Epithelial cell of proximal tubule (primary cell): ENCODE measurements around the gene CAPSL. TPM values are rescaled to one million over a fixed set of nuclear protein-coding genes. Genes with fewer than 3 reads are reported as not detected.

Source experiments
- DNase-seq: peaks from one replicate; pipeline ENCODE4 v3.0.0-alpha.2; 2011; ENCODE audit warnings: low read depth
- H3K4me3 ChIP-seq: 2 replicates; pipeline ENCODE4 v1.5.1; 2011; ENCODE audit warnings: low read depth, mild to moderate bottlenecking, low read length
- CTCF ChIP-seq: conservative IDR thresholded peaks from 2 replicates; pipeline ENCODE4 v1.5.1; 2012; ENCODE audit warnings: low read depth, mild to moderate bottlenecking, low read length
- total RNA-seq: library from RNA; depleted of rRNA; stranded (reverse); fragments of >200 nt; gene quantifications from 2 replicates; pipeline ENCODE4 v1.2.3, GENCODE V29; 2015

Gene CAPSL
- total RNA-seq, 1 donor from 2014 or later = not detected

DNA sequence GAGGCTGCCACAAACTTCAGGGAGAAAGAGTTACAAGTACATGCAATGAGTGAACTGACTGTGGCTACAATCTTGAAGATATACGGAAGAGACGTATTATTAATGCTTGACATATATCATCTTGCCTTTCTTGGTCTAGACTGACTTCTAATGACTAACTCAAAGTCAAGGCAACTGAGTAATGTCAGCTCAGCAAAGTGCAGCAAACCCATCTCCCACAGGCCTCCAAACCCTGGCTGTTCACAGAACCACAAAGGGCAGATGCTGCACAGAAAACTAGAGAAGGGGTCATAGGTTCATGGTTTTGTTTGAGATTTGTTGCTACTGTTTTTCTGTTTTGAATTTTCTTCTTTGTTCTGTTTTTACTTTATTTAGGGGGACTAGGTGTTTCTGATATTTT is 60.8 kb downstream of the CAPSL start:
- no peak overlapping the region for H3K4me3 ChIP-seq
- TF ChIP-seq CTCF = no peak
- DNase-seq = no peak

DNA sequence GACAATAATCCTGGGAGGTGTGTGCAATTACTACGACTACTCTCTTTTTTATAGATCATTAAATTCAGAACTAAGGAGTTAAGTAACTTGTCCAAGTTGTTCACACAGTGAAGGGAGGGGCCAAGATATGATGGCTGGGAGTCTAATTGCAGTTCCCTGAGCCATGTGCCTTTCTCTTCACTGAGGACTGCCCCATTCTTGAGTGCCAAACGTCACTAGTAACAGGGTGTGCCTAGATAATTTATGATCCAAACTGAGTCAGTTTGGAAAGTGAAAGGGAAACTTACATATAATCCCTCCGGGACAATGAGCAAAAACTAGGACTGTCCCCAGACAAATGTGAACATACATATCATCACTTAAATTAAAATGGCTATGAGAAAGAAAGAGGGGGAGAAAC is 61.5 kb downstream of the CAPSL start:
- H3K4me3 ChIP-seq = no peak overlapping the region
- TF ChIP-seq CTCF = no peak
- no peak for DNase-seq

DNA sequence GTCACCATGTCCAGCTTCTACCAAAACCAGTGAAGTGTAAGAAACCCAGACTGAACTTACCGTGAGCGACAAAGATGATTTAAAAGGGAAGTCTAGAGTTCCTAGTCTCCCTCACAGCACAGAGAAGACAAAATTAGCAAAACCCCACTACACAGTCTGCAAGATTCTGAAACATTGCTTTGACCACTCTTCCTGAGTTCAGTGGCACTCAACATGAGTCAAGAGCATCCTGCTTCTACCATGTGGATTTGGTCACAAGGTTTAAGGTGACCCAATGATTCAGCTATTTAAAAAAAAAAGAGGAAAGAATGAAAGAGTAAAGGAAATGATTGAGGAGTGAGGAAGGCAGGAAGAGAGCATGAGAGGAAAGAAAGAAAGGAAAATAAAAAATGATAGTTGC is 62.0 kb downstream of the CAPSL start:
- TF ChIP-seq CTCF = no peak
- no peak overlapping the region for H3K4me3 ChIP-seq
- no peak for DNase-seq

DNA sequence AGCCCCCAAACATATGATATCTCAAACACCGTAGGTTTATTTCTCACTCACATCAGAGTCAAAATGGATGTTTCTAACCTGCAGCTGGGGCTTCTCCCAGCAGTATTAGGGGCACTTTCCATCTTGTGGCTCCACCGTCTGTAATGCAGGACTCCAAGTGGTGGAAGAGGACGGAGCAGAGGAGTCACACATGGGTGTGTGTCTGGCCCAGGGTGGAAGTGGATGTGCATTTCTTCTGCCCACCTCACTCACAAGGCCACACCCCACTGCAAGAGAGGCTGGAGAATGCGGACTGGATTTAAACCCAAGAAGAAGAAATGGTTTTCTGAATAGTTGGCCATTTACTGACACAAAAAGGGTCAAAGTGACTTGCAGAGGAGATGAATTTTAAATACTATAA is 67.8 kb downstream of the CAPSL start:
- no peak overlapping the region for H3K4me3 ChIP-seq
- no peak for TF ChIP-seq CTCF
- no peak for DNase-seq

DNA sequence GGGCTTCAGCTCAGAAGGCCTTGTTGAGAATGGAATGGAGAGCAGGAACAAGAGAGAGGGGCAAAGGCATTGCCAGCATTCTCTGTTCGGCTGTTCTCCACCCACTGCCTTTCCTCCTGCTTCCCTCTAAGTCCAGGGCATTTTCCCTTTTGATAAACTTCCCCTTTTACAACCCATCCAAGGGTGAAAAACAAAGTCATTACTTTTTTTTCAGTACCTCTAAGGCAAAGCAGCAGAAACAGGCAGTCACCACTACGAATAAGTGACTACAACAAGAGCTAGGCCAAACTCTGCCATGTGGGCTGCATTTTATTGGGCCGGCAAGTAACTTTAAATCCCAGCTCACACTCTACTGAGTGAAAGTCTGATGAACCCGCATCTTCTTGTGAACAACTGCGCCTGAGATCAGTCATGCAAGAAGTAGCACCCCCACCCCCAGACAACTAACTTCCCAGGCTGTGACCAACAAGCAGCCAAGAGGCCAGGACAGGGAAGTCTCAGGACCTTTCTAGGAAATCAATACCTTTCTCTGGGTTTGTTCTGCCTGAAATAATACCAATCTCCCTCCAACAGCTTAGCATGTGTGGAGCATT is 68.6 kb downstream of the CAPSL start:
- no peak for DNase-seq
- no peak overlapping the region for H3K4me3 ChIP-seq
- no peak for TF ChIP-seq CTCF

- no peak for TF ChIP-seq CTCF
- DNase-seq = no peak
- no peak overlapping the region for H3K4me3 ChIP-seq
Measured at GRCh38 chr5:35867998-35868397, 70.4 kb downstream of the CAPSL start.

DNA sequence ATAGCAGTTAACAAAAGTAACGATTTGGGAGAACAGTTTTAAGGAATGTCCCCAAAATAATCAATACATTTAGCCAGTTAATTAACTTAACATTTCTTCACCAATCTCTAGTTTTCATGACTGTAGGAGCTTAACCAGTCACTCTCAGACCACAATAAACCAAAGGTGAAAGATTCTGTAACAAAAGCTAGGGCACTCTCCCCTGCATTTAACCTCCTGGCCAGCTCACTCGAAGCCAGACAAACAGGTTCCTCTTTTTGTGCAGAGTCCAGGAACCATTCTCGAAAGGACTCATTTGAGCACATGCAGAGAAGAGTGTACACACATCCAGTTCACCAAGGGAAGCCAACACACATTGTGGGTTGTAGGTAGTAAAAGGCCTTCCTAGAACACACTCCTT is 75.3 kb downstream of the CAPSL start:
- H3K4me3 ChIP-seq = no peak overlapping the region
- no peak for TF ChIP-seq CTCF
- no peak for DNase-seq
